Gastrocnemius medialis (tissue), 4 donors: ENCODE measurements around the gene NUMB. TPM values are rescaled to one million over a fixed set of nuclear protein-coding genes. Genes with fewer than 3 reads are reported as not detected.

Experiments
- ATAC-seq, 2 donors: fragments of 150-250 bp; one replicate each; pipeline ENCODE4 v1.9.1; 2016
- DNase-seq, 2 donors: peaks; one replicate each; pipeline ENCODE4 v3.0.0-alpha.2; 2019
- H3K27ac ChIP-seq, 4 donors: fragments of 200-600 bp; sonication (generic); 1 replicate in 1 of 4; 2 replicates in 3 of 4; pipeline ENCODE4 v1.5.1; 2016 to 2018; ENCODE audit warnings: mild to moderate bottlenecking in 2 of 4, moderate library complexity in 1 of 4
- H3K27me3 ChIP-seq, 3 donors: fragments of 200-600 bp; sonication (generic) in 2 of 3; 1 replicate in 1 of 3; 2 replicates in 2 of 3; pipeline versions ENCODE4 v1.5.1 to v1.6.0; 2016 to 2019; ENCODE audit warnings: mild to moderate bottlenecking in 1 of 3, moderate library complexity in 1 of 3
- H3K36me3 ChIP-seq, 2 donors: fragments of 200-600 bp; sonication (generic) in 1 of 2; one replicate each; pipeline ENCODE4 v1.5.1; 2017 to 2018
- H3K4me1 ChIP-seq, 2 donors: fragments of 200-600 bp; sonication (generic) in 1 of 2; one replicate each; pipeline ENCODE4 v1.5.1; 2016 to 2017; ENCODE audit warnings: mild to moderate bottlenecking in 2 of 2
- H3K4me3 ChIP-seq, 4 donors: fragments of 200-600 bp; sonication (generic) in 3 of 4; 1 replicate in 1 of 4; 2 replicates in 3 of 4; pipeline ENCODE4 v1.5.1; 2016 to 2019; ENCODE audit warnings: mild to moderate bottlenecking in 2 of 4
- H3K9me3 ChIP-seq, 3 donors: fragments of 200-600 bp; sonication (generic) in 2 of 3; 1 replicate in 1 of 3; 2 replicates in 2 of 3; pipeline ENCODE4 v1.5.1; 2016 to 2019
- CTCF ChIP-seq, 5 experiments: fragments of 450-650 bp in 3 of 5; fragments of 200-600 bp in 2 of 5; sonication (generic) in 2 of 5; IDR thresholded peaks in 4 of 5; conservative IDR thresholded peaks in 1 of 5; 1 replicate in 4 of 5; 2 replicates in 1 of 5; pipeline ENCODE4 v1.5.1; 2016 to 2019; ENCODE audit warnings: antibody characterized with exemption in 5 of 5, mild to moderate bottlenecking in 3 of 5, moderate library complexity in 3 of 5
- POLR2A ChIP-seq, 2 donors: fragments of 450-650 bp; IDR thresholded peaks; one replicate each; pipeline ENCODE4 v1.6.1; 2017; ENCODE audit warnings: antibody characterized with exemption in 2 of 2, mild to moderate bottlenecking in 2 of 2, moderate library complexity in 2 of 2
- in situ Hi-C, 4 donors: fragments of 200-750 bp; cut with MboI; loops; one replicate each; pipeline versions ENCODE4 v1.15.0 to v1.8.0; 2017; ENCODE audit warnings: low sequenced_read_pairs in 4 of 4
- intact Hi-C: fragments of 100-400 bp; cut with DNase I; formaldehyde crosslinking; loops from one replicate; pipeline ENCODE4 v1.15.1; 2023; ENCODE audit warnings: low total_unique reads
- total RNA-seq, 4 donors: library from RNA; depleted of rRNA; stranded (reverse); fragments of >200 nt; gene quantifications; one replicate each; pipeline versions ENCODE4 v1.1.0 to v1.2.3, GENCODE V29; 2016

NUMB gene
- total RNA-seq, 4 donors from 2014 or later = 14.3 to 29.8 (median 23.6) TPM

DNA sequence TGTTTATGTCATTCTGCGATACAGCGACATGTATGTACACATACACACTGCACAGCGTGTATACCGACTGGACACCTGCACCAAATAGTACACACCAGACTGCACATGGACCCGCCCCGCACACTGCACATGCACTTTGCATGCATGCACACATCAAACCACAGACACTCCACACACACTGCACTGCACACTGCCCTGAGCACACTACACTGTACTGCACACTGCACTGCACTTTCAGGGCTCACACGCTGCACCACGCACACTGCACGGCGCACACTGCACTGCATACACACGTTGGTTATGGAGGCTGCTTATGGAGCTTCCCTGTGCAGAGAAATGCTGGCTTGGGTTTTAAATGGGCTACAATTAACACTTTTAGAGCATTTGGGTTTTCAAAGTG lies 219.4 kb downstream of the NUMB start:
- no peaks in the 10 kb centered on the region for H3K36me3 ChIP-seq
- no peak for ATAC-seq
- H3K9me3 ChIP-seq = no peaks in the 10 kb centered on the region
- H3K4me3 ChIP-seq = peak overlapping the region in 3 of 4 donors; percentile 36 to 54 (median 52)
- in situ Hi-C loops (no loop called here), intact Hi-C loops (no loop called here)
- TF ChIP-seq CTCF (IDR thresholded peaks at IDR 0.05 in 4 of 5, conservative IDR thresholded peaks at IDR 0.05 in 1 of 5) = no peak
- TF ChIP-seq POLR2A (IDR thresholded peaks at IDR 0.05) = no peak
- no peak overlapping the region for H3K27ac ChIP-seq
- DNase-seq = no peak
- peaks cover 39 to 53% (median 39%) of the 10 kb centered on the region in 3 donors for H3K27me3 ChIP-seq
- H3K4me1 ChIP-seq = peaks cover 8 to 19% of the 10 kb centered on the region in 2 donors

DNA sequence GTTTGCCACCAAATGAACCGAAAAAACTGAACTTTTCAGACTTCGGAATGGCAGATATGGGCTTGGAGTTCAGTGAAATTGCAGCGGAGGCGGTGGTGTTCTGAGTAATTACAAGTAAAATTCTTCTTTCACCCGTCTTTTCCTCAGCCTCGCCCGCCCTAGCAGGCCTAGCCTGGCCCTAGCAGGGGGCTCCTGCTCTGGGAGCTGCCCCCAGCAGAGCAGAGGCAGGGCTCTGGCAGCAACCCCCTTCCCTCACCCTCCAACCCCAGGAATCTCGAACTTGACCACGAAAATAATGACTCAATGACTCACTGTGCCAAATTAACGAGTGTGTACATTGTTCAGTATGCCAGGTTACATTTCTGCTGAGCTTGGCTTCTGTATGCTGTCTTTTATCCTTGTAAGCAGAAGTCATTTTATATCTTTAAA lies 219.9 kb downstream of the NUMB start:
- intact Hi-C loops (no loop called here), in situ Hi-C loops (no loop called here)
- Histone ChIP-seq H3K36me3 (no peaks in the 10 kb centered on the region), H3K27me3 (peaks cover 39 to 53% (median 39%) of the 10 kb centered on the region in 3 donors), H3K9me3 (no peaks in the 10 kb centered on the region), H3K27ac (no peak overlapping the region), H3K4me1 (peaks cover 8 to 19% of the 10 kb centered on the region in 2 donors), H3K4me3 (peak overlapping the region; percentile 44 to 55 (median 50))
- no peak for TF ChIP-seq POLR2A (IDR thresholded peaks at IDR 0.05)
- no peak for TF ChIP-seq CTCF (IDR thresholded peaks at IDR 0.05 in 4 of 5, conservative IDR thresholded peaks at IDR 0.05 in 1 of 5)
- ATAC-seq (no peak), DNase-seq (no peak)

DNA sequence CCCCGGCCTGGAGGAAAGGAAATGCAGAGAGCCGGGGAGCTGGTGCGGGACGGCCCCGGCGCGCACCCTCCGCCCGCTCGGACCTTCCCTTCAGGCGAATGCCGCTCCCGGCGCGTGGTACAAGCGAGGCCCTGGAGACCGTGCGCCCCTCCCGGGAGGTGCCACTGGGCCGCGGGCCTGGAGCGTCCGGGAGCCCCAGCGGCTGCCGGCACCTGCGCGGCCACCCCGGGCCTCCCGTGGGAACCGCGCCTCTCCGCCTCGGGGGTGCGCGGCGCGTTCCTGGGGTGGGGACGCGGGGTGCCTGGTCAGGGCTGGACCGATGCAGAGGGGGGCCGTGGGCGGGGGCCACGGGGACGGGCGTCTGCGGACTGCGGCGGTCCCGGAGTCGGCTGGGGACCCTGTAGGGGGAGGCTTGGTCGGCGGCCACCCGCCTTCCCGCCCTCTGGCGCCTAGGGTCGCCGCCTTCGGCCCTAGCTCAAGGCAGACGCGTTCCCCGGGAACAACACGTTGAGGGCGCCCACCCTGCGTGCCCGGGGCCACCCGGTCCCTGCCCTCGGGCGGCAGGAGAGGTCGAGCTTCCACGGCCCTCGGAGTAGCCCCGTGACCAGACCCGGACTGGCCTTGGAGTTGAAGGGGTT lies 220.4 kb downstream of the NUMB start:
- H3K4me1 ChIP-seq = peaks cover 8 to 19% of the 10 kb centered on the region in 2 donors
- in situ Hi-C loops = no loop called here
- no peaks in the 10 kb centered on the region for H3K36me3 ChIP-seq
- intact Hi-C loops = no loop called here
- peak overlapping the region; percentile 44 to 55 (median 50) for H3K4me3 ChIP-seq
- TF ChIP-seq CTCF (IDR thresholded peaks at IDR 0.05 in 4 of 5, conservative IDR thresholded peaks at IDR 0.05 in 1 of 5) (no peak), POLR2A (IDR thresholded peaks at IDR 0.05) (no peak)
- H3K27ac ChIP-seq = no peak overlapping the region
- DNase-seq (no peak), ATAC-seq (no peak)
- H3K27me3 ChIP-seq = peaks cover 39 to 53% (median 39%) of the 10 kb centered on the region in 3 donors
- H3K9me3 ChIP-seq = no peaks in the 10 kb centered on the region

DNA sequence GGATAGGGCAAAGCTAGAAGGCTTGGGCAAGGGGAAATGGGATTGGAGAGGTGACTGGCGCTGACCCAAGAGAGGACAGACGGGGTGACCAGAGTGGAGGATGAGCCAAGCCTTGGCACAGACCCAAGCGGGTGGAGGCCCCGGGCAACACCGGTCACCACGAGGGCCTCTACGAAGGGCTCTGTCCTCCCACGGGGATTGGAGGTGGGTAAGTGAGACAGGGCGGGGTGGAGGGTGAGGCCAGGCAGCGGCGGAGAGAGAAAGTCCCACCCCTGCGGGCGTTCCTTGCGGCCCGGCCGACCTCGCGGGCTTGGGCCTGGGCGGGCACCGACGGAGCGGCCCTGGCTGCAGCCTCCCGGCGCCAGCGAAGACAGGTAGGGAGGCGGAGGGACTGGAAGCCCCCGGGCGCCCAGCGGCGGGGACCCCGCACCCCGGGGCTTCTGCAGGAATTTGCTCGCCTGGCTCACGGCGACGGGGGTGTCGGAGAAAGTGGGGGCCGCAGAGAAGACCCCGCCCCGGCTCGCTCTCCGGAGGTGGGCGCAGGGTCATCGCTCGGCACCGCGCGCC lies 221.0 kb downstream of the NUMB start, which contains the start of gene PAPLN:
PAPLN (plus strand) TSS at position 288 of the 567 bp plus-strand sequence. CDS start 2,273 bp downstream, outside the sequence.
- Histone ChIP-seq H3K27me3 (peaks cover 39 to 53% (median 39%) of the 10 kb centered on the region in 3 donors), H3K4me1 (peaks cover 8 to 19% of the 10 kb centered on the region in 2 donors)
- ATAC-seq = no peak

More for the DNA sequence above, 221.0 kb downstream of the NUMB start, which contains the start of gene PAPLN:
- intact Hi-C loops = no loop called here
- in situ Hi-C loops = no loop called here
- Histone ChIP-seq H3K27ac (no peak within 1 kb of the TSS), H3K36me3 (no peaks in the 10 kb centered on the region), H3K4me3 (peak within 1 kb of the TSS; percentile 44 to 55 (median 50)), H3K9me3 (no peaks in the 10 kb centered on the region)
- no peak for DNase-seq
- no peak for TF ChIP-seq CTCF (IDR thresholded peaks at IDR 0.05 in 4 of 5, conservative IDR thresholded peaks at IDR 0.05 in 1 of 5)
- TF ChIP-seq POLR2A (IDR thresholded peaks at IDR 0.05) = no peak
